ENCODE results near the gene ECPAS.
"Not testable (repeated sequence)": the region's sequence is repeated elsewhere in the genome, so short reads cannot be mapped to it uniquely, and the experiment has no call there.

ECPAS gene

DNA sequence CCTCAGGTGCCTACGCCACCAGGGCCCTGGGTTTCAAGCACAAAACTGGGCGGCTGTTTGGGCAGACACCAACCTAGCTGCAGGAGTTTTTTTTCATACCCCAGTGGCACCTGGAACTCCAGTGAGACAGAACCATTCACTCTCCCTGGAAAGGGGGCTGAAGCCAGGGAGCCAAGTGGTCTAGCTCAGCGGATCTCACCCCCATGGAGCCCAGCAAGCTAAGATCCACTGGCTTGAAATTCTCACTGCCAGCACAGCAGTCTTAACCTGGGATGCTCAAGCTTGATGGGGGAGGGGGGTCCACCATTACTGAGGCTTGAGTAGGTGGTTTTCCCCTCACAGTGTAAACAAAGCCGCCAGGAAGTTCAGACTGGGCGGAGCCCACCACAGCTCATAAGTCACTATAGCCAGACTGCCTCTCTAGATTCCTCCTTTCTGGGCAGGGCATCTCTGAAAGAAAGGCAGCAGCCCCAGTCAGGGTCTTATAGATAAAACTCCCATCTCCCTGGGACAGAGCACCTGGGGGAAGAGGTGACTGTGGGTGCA, 149.8 kb downstream of the ECPAS start:
- not testable (repeated sequence) for DNase-seq (ENCODE audit: low spot score)

DNA sequence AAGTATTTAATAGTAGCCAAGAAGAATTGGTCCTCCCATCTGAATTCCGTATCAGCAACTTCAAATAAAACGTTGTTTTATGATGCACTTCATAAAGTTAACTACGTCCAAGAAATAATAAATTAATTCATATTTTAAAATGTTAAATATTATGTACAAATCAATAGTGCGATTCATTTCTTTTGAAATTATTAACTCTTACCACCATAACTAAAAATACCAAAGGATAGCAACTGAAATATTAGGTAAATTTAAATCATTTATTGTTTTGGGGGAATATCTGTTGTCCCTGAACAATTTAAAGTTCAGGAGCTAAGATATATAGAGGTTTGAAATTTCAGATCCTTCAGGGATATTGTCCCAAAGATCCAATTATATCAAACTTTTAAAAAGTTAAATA, 154.1 kb downstream of the ECPAS start, which contains the start of gene OR2K2:
Gene OR2K2, minus strand, starts transcription at position 101 of the 400 bp plus-strand sequence. CDS start 1,791 bp downstream, outside the sequence.
- DNase-seq (ENCODE audit: low spot score), result no peak

DNA sequence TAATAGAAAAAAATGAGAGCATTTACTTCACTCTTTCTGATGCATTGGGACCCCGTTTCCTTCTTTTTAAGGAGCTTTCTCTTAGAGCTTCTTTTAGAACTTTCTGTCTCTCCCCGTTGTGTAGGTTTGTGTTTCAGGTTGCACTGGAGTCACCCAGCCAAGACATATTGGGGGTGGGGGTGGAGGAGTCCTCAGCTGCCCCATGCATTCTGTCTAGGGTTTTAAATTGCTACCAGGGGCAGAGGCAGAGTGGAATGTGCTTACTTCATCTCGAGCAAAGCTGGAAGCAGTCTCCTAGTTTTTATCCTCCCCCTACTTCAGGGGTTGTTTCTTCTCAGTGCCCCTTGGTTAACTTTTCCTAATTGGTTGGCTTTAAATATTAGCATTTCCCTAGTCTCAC, 163.6 kb downstream of the ECPAS start:
- DNase-seq (ENCODE audit: low spot score), result no peak

DNA sequence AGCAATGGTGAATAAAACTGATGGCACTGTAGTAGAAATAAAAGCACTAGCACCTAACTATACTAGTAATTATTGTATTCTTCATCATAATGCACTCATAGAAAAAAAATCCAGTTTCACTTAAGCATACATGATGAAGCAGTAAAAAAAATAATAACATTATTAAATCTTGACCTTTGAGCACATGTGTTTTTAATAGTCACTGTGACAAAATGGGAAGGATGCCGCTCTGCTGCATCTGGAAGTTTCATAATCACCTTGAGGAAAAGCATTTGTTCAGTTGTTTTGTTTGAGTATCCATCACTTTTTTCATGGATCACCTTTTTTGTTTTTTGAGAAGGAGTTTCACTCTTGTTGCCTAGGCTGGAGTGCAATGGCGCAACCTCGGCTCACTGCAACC, 167.4 kb downstream of the ECPAS start:
- peak; percentile 9 for DNase-seq (ENCODE audit: low spot score)

Data from AG08395 (cell line).